IPS-NIHi7 (cell line): ENCODE results near the gene DDX52.
"Not testable (repeated sequence)": the region's sequence is repeated elsewhere in the genome, so short reads cannot be mapped to it uniquely, and the experiment has no call there.

Source experiments
- DNase-seq: peaks from one replicate; pipeline ENCODE4 v3.0.0; 2012; ENCODE audit warnings: mixed read lengths; ENCODE audit errors: extremely low spot score

The DDX52 gene

DNA sequence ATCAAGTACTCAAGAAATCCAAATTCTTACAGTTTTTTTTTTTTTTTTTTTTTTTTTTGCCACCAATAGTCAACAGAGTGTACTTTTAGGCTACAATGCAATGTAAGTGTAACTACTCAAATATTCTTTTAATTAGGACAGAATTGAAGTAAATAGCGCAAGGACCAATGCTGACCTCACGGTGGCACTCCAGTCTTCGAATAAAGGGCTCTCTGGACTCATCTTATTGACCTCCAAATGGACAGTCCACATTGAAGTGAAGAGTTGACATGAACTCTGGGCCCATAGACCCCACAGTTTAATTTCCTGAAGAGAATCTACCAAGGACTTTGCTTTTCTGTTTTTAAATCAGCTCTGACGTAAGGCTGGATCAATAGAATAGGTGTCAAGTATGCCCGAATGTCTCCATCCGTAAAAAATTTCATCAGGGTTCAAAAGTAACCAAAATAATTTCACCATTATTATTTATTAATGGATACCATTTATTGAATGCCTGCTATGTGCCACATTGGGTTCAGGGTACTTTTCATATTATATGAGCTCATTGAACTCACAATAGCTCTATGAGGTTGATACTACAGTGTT is 7.3 kb upstream of the DDX52 start:
- peak; percentile 62 for DNase-seq

DNA sequence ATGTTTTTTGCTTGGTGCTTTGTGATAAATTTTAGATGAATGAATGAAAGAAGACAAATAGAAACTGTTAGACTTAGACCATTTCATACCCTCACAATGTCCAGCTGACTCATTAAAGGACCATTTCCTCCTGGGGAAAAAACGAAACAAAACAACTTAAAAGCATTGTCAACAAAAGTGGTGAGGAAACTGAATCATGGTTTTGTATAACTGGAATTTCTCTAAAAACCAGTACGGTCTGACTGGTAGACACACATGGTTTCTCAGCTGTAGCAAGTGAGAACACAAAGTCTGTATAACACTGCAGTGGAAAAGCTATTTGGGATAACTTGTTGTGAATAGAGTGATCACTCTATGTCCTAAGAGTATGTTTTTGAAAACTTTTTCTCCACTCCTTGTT is 5.3 kb upstream of the DDX52 start:
- DNase-seq, result no peak

DNA sequence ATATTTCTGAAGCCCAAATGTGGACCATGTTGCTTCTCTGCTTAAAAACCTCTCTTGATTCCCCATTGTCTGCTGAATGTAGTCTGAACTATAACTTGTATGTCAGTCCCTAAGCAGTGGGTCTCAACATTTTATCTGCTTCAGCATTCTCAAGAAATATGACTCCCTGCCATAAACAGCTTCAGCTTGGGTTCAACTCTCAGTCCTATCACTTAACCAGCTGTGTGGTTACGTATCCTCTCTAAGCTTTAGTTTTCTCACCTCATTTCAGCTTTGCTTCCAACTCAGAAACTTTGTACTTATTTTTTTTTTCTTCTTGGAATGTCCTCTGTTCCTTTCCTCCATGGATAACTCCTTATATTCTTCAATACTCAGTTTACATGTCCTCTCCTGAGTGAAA is 4.6 kb upstream of the DDX52 start:
- DNase-seq, result no peak

DNA sequence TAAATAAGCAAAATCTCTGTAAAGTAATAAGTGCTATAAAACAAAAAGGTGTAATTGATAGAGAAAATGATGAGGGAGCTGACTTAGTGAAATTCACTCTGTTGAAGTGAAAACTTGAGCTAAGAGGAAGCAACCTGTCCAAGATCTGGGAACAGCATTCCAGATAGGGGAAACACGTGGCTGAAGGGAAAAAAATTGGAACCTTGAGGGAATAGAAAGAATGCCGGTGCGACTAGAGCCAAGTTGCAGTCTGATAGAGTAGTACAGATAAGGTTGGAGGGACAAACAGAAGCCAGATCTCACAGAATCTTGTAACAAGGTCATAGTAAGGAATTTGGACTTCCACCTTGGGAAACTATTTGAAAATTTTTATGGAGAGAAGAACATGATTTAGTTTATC is 623 bp upstream of the DDX52 start:
- DNase-seq, result no peak

DNA sequence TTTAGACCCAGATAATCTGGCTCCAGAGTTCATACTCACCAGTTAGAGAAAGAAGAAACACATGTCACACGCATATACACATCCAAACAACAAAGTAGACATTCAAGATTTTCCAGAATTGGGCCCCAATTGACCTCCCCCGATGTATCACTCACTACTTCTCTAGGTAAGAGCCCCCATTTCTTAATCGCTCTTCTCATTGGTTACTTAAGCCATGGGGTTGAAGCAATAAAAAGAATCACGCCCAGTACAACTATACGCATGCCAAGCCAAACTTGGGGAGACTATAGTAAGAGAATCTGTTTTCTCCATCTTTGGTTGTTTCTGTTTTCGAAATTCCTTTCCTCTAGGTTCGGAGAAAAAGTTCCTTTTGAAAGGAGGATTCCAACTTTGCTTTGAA is 565 bp downstream of the DDX52 start:
- DNase-seq, result no peak

DNA sequence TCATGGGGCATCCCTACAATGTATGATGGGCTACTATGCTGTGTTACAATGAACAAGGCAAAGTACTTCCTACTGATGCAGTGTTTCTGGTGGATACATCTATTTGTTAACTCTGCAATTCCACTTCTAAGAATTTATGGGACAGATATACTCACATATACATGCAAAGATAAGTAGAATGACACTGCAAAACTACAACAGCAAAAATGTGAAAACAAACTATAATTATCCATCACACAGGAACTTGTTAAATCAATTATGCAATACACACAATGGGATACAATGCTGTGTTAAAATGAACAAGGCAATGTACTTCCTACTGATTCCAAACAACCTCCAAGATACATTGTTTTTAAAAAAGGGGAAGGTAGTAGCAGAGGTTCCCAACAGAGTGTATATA is 3.2 kb downstream of the DDX52 start:
- DNase-seq, result no peak

DNA sequence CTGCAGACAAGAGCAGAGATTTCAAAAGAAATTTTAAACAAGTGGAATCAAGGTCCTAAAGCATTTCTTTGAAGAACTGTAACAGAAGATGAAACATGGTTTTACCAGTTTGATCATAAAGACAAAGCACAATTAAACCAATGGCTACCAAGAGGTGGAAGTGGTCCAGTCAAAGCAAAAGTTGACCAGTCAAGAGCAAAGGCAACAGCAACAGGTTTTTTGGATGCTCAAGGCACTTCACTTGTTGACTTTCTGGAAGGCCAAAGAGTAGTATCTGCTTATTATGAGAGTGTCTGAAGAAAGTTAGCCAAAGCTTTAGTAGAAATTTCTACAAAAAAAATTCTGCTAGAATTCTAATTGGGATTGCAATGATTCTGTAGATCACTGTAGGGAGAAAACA is 5.3 kb downstream of the DDX52 start:
- DNase-seq, result no peak

DNA sequence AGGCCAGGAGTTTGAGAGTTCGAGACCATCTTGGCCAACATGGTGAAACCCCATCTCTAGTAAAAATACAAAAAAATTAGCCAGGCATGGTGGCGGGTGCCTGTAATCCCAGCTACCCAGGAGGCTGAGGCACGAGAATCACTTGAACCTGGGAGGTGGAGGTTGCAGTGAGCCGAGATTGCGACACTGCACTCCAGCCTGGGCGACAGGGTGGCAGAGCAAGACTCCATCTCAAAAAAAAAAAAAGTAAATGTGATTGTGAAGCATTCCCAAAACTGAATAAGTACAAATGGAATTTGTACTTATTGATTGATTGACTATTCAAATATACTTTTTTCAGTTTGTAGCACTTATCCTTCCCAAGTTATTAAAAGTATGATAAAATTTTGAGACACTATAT is 26.8 kb downstream of the DDX52 start:
- DNase-seq, result not testable (repeated sequence)

DNA sequence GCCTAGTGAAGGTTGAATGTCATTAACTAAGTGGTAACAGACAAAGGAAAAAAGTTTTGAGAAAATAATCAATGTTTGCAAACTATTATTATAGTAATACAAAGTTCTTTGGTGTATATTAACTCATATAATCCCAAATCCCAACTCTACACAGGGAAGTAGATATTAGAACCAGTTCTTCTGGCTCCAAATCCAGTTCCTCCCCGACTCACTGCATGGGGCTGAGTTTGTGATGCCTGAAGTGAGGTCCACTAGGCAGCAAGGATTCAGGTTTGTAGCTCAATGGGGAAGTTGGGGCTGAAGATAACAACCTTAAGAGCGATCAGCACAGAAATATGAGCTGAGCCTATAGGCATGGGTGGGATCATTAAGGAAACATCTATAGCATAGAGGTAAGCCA is 28.4 kb downstream of the DDX52 start:
- no peak for DNase-seq

DNA sequence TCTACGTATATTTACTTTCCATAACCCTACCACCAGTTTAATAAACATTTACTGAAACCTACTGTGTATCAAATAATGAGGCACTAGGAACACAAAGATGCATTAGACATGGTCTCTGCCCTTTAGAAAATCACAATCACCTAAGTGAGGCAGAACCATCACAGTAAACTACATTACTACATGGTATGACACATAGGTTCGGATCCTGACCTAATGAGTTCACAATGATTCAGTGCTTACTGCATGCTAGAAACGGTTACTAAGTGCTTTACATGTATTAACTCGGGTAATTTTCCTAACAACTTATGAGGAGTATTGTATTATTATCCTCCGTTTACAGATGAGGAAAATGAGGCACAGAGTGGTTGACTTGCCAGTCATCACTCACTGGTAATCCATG is 28.9 kb downstream of the DDX52 start:
- no peak for DNase-seq

DNA sequence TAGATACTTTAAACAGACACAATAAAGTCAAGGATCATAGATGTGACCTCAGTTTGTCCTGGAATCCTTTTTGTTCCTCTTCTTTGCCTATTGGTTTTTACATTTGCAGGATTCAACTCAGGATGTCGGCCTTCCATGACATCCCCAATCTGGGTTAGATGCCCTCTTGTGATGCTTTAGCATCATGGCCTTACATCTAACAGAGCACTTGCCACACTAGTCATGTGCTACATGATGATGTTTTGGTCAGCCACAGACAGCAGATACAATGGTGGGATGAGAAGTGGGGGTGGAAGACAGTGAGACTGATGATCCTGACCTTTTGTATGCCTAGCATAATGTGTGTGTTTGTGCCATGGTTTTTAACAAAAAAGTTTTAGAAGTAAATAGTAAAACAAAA is 32.3 kb downstream of the DDX52 start:
- peak; percentile 13 for DNase-seq

DNA sequence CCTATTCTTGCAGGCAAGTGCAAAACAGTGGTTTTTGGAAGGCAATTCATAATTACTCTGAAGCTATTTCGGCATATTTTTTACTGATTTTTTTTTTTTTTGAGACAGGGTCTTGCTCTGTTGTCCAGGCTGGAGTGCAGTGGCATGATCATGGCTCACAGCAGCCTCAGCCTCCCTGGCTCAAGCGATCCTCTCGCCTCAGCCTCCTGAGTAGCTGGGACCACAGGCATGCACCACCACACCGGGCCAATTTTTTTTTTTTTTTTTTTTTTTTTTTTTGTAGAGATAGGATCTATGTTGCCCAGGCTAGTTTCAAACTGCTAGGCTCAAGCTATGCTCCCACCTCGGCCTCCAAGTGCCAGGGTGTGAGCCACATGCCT is 33.2 kb downstream of the DDX52 start:
- not testable (repeated sequence) for DNase-seq

DNA sequence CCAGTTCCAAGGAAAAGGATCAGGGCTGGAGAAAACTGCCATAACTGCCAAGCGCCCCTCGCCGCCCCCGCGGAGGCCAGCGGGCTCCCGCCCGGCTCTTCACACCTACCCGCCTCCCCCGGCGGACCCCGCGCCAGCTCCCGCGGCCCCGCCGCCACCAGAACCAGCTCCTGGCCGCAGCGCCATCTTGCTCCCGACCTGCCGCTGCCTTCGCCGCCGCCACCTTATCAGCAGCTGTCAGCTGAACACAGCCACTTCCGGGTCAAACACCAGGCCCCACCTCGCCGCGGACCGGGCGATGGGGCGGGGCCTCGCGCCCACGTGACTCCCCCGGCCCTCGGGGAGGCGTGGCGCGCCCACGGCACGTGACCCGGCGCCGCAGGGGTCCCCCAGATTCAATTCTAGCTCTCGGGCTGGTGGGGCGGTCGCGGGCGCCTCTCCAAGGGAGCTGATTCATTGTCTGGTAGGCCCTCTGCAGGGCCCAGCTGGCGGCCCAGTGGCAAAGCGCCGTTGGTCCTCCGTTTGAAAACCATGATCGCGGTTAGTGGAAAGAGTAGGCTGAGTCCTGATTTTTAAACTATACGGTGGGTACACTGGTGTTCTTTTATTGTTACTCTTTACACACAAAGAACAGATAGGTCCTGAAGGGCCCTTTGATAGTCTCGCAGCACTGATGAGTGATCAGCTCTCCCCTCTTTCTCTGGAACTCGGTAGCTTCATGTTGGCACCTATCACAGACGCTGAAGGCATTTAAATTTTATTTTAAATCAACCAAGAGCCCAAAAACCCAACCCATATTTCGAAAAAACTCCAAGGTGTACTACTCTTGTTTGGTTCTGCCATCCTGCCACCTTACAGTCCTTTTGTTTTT is 33.8 kb downstream of the DDX52 start, which contains the start of gene SYNRG:
Gene SYNRG, minus strand, starts transcription at position 249 of the 871 bp plus-strand sequence. Its CDS starts 63 bp downstream, at position 186.
- peak; percentile 100 for DNase-seq

DNA sequence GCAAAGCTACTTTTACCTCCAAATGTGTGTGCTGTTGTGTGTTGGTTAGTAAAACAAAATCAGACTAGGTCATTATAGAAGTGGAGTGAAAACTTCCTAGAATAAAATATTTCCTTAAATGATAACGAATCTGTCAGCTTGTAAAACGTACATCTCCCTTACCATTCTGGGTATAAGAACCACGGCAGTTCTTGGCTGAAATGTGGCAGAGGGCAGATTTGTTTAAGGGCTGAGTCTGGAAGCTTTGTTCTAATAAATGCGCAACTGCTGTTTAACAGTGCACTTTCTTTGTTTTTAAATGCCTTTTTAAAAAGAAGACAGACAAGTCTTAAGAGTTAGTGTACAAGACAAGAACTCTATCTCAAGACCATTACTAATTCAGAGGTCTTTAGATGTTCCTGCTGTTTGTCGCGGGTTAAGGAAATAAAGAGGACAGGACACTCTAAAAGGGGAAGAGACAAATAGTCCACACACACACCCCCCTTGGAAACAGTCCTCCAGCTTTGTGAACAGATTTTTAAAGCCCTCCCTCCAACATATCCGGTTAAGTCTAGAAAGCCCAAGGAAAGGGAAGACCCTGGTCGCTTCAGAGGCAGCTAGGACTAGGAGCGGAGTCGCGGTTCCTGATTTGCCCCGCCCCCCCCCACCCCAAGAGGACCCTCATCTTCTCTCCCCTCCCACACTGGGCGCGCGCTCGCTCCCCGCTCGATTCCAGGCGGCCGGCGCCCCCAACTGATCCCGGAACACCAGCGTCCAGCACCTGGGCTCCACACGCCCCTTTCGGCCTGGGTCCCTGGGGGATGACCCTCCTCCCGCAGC is 34.7 kb downstream of the DDX52 start:
- peak; percentile 68 for DNase-seq

DNA sequence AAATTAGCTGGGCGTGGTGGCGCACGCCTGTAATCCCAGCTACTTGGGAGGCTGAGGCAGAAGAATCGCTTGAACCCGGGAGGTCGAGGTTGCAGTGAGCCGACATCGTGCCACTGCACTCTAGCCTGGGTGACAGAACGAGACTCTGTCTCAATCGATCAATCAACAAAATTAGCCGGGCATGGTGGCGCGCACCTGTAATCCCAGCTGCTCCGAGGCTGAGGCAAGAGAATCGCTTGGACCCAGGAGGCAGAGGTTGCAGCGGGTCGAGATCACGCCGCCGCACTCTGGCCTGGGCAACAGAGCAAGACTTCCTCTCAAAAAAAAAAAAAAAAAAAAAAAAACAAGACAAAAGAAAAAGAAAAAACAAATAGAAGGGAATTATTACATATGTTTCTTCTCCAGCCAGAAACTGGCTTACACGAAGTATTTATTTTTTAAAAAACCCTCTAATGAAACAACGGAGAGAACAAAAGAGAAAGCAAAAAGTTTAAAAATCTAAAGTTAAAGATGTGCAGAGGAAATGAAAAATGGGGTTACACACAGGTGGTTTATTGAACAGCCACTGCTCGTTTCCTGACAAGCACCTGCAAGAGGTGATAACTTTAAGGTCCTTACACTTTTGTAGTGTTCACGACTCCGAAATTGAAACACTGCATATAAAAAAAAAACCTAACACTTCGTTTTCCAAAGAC is 35.5 kb downstream of the DDX52 start:
- DNase-seq, result no peak

DNA sequence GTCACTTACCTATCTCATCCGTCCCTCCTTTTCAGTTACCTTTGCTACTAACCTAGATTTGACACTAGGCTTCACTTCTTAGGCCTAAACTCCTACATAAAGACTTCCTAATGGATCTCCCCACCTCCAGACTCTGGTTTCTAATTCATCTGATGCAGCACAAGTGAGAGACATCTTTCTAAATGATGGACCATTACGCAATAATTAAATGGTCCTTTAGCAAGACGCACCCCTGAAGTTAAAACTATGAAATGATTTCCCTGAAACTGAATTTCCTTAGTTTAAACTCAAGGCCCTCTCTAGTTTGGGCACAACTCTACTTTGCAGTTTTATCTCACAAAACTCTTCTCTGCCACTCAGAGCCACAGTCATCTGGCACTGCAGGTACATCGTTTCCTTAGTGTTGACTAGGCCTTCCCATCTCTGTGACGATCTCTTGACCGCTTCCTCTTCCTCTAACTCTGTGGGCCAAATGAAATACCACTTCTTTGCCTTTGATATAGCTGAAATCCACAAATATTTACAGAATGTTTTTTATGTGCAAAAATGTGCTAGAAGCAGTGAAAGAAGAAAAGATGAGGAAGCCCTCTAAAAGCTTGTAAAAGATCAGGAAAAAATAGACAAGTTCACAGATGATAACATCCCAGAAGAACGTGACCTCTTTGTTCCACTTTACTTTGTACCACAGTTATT is 37.3 kb downstream of the DDX52 start:
- DNase-seq, result no peak

DNA sequence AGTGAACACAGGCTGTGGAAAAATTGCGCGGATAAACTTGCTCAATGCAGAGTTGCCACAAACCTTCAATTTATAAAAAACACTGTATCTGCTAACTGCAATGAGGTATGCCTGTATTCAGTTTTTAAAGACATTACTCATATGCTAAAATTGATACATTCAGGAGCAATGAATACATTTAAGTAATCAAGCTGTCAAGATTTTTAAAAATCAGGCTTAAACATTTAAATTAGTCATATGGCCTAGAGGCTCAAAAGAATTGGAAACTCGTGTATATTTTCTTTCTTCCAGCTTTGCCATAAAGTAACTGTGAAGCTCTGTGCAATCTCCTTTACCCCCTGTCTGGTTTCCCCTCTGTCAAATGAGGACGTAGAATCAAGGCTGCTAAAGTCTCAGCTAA is 38.2 kb downstream of the DDX52 start:
- no peak for DNase-seq

DNA sequence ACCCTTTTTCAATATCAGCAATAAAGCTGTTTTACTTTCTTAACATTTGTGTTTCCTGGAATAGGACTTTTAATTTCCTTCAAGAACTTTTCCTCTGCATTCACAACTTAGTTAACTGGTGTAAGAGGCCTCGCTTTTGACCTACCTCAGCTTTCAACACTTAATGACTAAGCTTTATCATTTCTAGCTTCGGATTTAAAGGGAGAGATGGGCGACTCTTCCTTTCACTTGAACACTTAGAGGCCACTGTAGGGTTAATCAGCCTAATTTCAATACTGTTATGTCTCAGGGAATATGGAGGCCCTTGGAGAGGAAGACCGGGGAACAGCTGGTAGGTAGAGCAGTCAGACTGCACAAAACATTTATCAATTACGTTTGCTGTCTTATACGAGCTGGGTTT is 38.7 kb downstream of the DDX52 start:
- DNase-seq, result no peak

DNA sequence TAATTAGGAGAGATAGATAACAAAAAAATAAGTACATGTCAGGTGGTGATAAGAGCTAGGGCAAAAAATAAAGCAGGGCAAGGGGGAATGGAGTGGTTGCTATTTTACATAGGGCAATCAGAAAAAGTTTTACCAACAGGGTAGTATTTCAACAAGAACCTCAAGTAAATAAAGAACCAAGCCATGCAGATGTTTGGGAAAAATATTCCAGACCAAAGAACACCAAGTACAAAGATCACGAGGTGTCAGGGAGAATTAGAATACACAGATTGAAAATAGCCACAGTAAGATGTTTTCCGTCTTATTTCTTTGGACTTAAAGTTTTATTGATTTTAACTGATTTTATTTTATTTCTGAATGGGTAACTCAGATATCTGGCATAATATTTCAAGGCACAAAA is 45.1 kb downstream of the DDX52 start:
- DNase-seq, result no peak

DNA sequence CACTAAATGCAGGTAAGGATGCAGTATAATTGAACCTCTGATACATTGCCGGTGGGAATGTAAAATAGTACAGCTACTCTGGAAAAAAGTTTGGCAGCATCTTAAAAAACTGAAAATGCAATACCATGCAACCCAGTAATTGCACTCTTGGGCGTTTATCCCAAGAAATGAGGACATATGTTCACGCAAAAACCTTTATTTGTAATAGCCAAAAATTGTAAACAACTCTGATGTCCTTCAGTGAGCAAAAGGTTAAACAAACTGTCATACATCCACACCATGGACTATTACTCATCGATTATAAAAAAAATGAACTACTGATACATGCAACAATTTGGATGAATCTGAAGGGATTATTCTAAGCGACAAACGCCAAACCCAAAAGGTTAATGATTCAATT is 51.0 kb downstream of the DDX52 start:
- DNase-seq, result no peak

DNA sequence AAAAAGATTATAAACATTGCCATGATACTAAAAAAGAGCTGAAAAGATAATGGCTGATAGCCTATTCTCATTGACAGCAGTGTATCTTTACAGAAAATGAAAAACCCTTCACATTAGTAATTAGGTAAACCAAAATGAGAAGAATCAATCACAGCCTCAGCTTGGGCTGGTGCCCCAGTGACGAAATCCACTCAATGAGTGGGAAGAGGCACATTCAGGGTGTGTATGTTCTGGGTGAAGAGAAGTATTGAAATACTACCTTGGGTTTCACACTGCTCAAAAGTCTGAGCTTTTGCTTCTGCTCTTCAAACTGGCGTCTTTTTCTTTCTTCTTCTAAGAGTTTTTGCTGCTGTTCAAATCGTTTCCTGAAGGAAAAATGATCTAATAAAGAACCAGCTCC is 58.2 kb downstream of the DDX52 start:
- no peak for DNase-seq
